Muscle layer of colon (tissue), 2 donors: ENCODE measurements around the gene C3orf85.

ENCODE experiments used
- H3K27ac ChIP-seq: one replicate; pipeline ENCODE4 v1.7.0; 2013; ENCODE audit warnings: low read depth, mild to moderate bottlenecking, low read length, moderate library complexity
- H3K27me3 ChIP-seq, 2 donors: one replicate each; pipeline ENCODE4 v1.7.0; 2013; ENCODE audit warnings: low read length in 2 of 2, mild to moderate bottlenecking in 2 of 2; ENCODE audit not compliant: insufficient read depth in 2 of 2, control insufficient read depth in 1 of 2
- H3K36me3 ChIP-seq: one replicate; pipeline ENCODE4 v1.7.0; 2013; ENCODE audit warnings: mild to moderate bottlenecking, low read length; ENCODE audit not compliant: insufficient read depth
- H3K4me1 ChIP-seq: one replicate; pipeline ENCODE4 v1.7.0; 2013; ENCODE audit warnings: mild to moderate bottlenecking, low read length; ENCODE audit not compliant: insufficient read depth
- H3K4me3 ChIP-seq, 2 donors: one replicate each; pipeline ENCODE4 v1.7.0; 2013; ENCODE audit warnings: low read length in 2 of 2, low read depth in 1 of 2, mild to moderate bottlenecking in 1 of 2, moderate library complexity in 1 of 2
- H3K9ac ChIP-seq: one replicate; pipeline ENCODE4 v1.7.0; 2013; ENCODE audit warnings: low read length
- H3K9me3 ChIP-seq: one replicate; pipeline ENCODE4 v1.7.0; 2013; ENCODE audit warnings: mild to moderate bottlenecking, low read length
- donor health status: abdominal sarcoma.
- donor health status: Adenocarcinoma of cecum.

C3orf85 gene

GRCh38 chr3:109154979-109155378 lies 18.5 kb downstream of the C3orf85 start:
- no peaks in the 10 kb centered on the region for H3K36me3 ChIP-seq
- H3K27ac ChIP-seq, result no peak overlapping the region
- no peak overlapping the region for H3K4me3 ChIP-seq
- no peak overlapping the region for H3K9ac ChIP-seq
- no peaks in the 10 kb centered on the region for H3K9me3 ChIP-seq
- no peaks in the 10 kb centered on the region for H3K27me3 ChIP-seq
- H3K4me1 ChIP-seq, result no peaks in the 10 kb centered on the region

GRCh38 chr3:109155828-109156227 lies 19.3 kb downstream of the C3orf85 start:
- H3K4me1 ChIP-seq, result no peaks in the 10 kb centered on the region
- H3K36me3 ChIP-seq, result no peaks in the 10 kb centered on the region
- no peak overlapping the region for H3K27ac ChIP-seq
- H3K4me3 ChIP-seq, result no peak overlapping the region
- no peaks in the 10 kb centered on the region for H3K9me3 ChIP-seq
- no peaks in the 10 kb centered on the region for H3K27me3 ChIP-seq
- H3K9ac ChIP-seq, result no peak overlapping the region

- Histone ChIP-seq H3K27me3 (no peaks in the 10 kb centered on the region), H3K27ac (no peak overlapping the region), H3K4me1 (no peaks in the 10 kb centered on the region), H3K4me3 (no peak overlapping the region), H3K9me3 (no peaks in the 10 kb centered on the region), H3K9ac (no peak overlapping the region), H3K36me3 (no peaks in the 10 kb centered on the region)
Observed at GRCh38 chr3:109161487-109162123, 25.1 kb downstream of the C3orf85 start.

GRCh38 chr3:109165905-109166304 lies 29.4 kb downstream of the C3orf85 start:
- Histone ChIP-seq H3K9ac (no peak overlapping the region), H3K4me3 (no peak overlapping the region), H3K27ac (no peak overlapping the region), H3K36me3 (no peaks in the 10 kb centered on the region), H3K27me3 (no peaks in the 10 kb centered on the region), H3K4me1 (no peaks in the 10 kb centered on the region), H3K9me3 (no peaks in the 10 kb centered on the region)

GRCh38 chr3:109171479-109171878 lies 35.0 kb downstream of the C3orf85 start:
- no peaks in the 10 kb centered on the region for H3K27me3 ChIP-seq
- H3K36me3 ChIP-seq, result no peaks in the 10 kb centered on the region
- H3K4me3 ChIP-seq, result no peak overlapping the region
- H3K27ac ChIP-seq, result no peak overlapping the region
- no peak overlapping the region for H3K9ac ChIP-seq
- H3K9me3 ChIP-seq, result no peaks in the 10 kb centered on the region
- no peaks in the 10 kb centered on the region for H3K4me1 ChIP-seq

- H3K27ac ChIP-seq, result no peak overlapping the region
- H3K4me1 ChIP-seq, result no peaks in the 10 kb centered on the region
- H3K9ac ChIP-seq, result no peak overlapping the region
- H3K27me3 ChIP-seq, result no peaks in the 10 kb centered on the region
- no peaks in the 10 kb centered on the region for H3K9me3 ChIP-seq
- no peak overlapping the region for H3K4me3 ChIP-seq
- H3K36me3 ChIP-seq, result no peaks in the 10 kb centered on the region
Observed at GRCh38 chr3:109175411-109175810, 38.9 kb downstream of the C3orf85 start.

GRCh38 chr3:109176726-109177125 lies 40.2 kb downstream of the C3orf85 start:
- H3K9me3 ChIP-seq, result no peaks in the 10 kb centered on the region
- H3K27me3 ChIP-seq, result no peaks in the 10 kb centered on the region
- H3K4me1 ChIP-seq, result no peaks in the 10 kb centered on the region
- H3K27ac ChIP-seq, result no peak overlapping the region
- H3K4me3 ChIP-seq, result no peak overlapping the region
- H3K9ac ChIP-seq, result no peak overlapping the region
- no peaks in the 10 kb centered on the region for H3K36me3 ChIP-seq

- Histone ChIP-seq H3K36me3 (no peaks in the 10 kb centered on the region), H3K27me3 (no peaks in the 10 kb centered on the region), H3K9ac (no peak overlapping the region), H3K27ac (no peak overlapping the region), H3K9me3 (no peaks in the 10 kb centered on the region), H3K4me3 (no peak overlapping the region), H3K4me1 (no peaks in the 10 kb centered on the region)
Observed at GRCh38 chr3:109177908-109178307, 41.4 kb downstream of the C3orf85 start.

- H3K9me3 ChIP-seq, result no peaks in the 10 kb centered on the region
- no peak overlapping the region for H3K4me3 ChIP-seq
- no peaks in the 10 kb centered on the region for H3K36me3 ChIP-seq
- no peaks in the 10 kb centered on the region for H3K27me3 ChIP-seq
- H3K4me1 ChIP-seq, result no peaks in the 10 kb centered on the region
- no peak overlapping the region for H3K27ac ChIP-seq
- H3K9ac ChIP-seq, result no peak overlapping the region
Observed at GRCh38 chr3:109178708-109179107, 42.2 kb downstream of the C3orf85 start.

GRCh38 chr3:109184726-109185125 lies 48.2 kb downstream of the C3orf85 start:
- Histone ChIP-seq H3K4me1 (no peaks in the 10 kb centered on the region), H3K36me3 (no peaks in the 10 kb centered on the region), H3K4me3 (no peak overlapping the region), H3K27me3 (no peaks in the 10 kb centered on the region), H3K27ac (no peak overlapping the region), H3K9me3 (no peaks in the 10 kb centered on the region), H3K9ac (no peak overlapping the region)

- no peaks in the 10 kb centered on the region for H3K9me3 ChIP-seq
- H3K27ac ChIP-seq, result no peak overlapping the region
Observed at GRCh38 chr3:109187390-109187789, 50.9 kb downstream of the C3orf85 start.

GRCh38 chr3:109188741-109189140 lies 52.2 kb downstream of the C3orf85 start:
- H3K4me3 ChIP-seq, result no peak overlapping the region
- H3K27ac ChIP-seq, result no peak overlapping the region

More at GRCh38 chr3:109187390-109187789, 50.9 kb downstream of the C3orf85 start:
- H3K4me3 ChIP-seq, result no peak overlapping the region
- H3K9ac ChIP-seq, result no peak overlapping the region
- no peaks in the 10 kb centered on the region for H3K27me3 ChIP-seq
- no peaks in the 10 kb centered on the region for H3K36me3 ChIP-seq
- H3K4me1 ChIP-seq, result no peaks in the 10 kb centered on the region

More at GRCh38 chr3:109188741-109189140, 52.2 kb downstream of the C3orf85 start:
- no peaks in the 10 kb centered on the region for H3K36me3 ChIP-seq
- no peaks in the 10 kb centered on the region for H3K9me3 ChIP-seq
- H3K9ac ChIP-seq, result no peak overlapping the region
- H3K4me1 ChIP-seq, result no peaks in the 10 kb centered on the region
- H3K27me3 ChIP-seq, result no peaks in the 10 kb centered on the region
